H9 (cell line): Measurements from ENCODE around the gene CCDC88C. TPM values are rescaled to one million over a fixed set of nuclear protein-coding genes. Genes with fewer than 3 reads are reported as not detected.

Experiments used
- DNase-seq: peaks from one replicate; pipeline ENCODE4 v3.0.0-alpha.2; 2017
- H2AFZ ChIP-seq: one replicate; pipeline ENCODE4 v1.6.1; 2013; ENCODE audit warnings: mild to moderate bottlenecking, low read length, control low read depth, moderate library complexity
- H2AK5ac ChIP-seq: 2 replicates; pipeline ENCODE4 v1.6.1; 2013; ENCODE audit warnings: low read length, control low read depth, mixed read lengths; ENCODE audit not compliant: insufficient read length
- H2BK120ac ChIP-seq: one replicate; pipeline ENCODE4 v1.6.1; 2013; ENCODE audit warnings: low read depth, mild to moderate bottlenecking, low read length, control low read depth, inconsistent platforms; ENCODE audit not compliant: poor library complexity, severe bottlenecking
- H2BK12ac ChIP-seq: 2 replicates; pipeline ENCODE4 v1.6.1; 2013; ENCODE audit warnings: low read length, control low read depth, mixed read lengths, low read depth; ENCODE audit not compliant: insufficient read length
- H2BK15ac ChIP-seq: 2 replicates; pipeline ENCODE4 v1.6.1; 2013; ENCODE audit warnings: low read depth, low read length, control low read depth
- H2BK20ac ChIP-seq: one replicate; pipeline ENCODE4 v1.6.1; 2013; ENCODE audit warnings: low read depth, mild to moderate bottlenecking, low read length, control low read depth, inconsistent platforms; ENCODE audit not compliant: poor library complexity, severe bottlenecking
- H2BK5ac ChIP-seq: 2 replicates; pipeline ENCODE4 v1.6.1; 2013; ENCODE audit warnings: low read length, control low read depth, mixed read lengths; ENCODE audit not compliant: insufficient read length
- H3K14ac ChIP-seq: 2 replicates; pipeline ENCODE4 v1.6.1; 2013; ENCODE audit warnings: low read length, control low read depth; ENCODE audit not compliant: insufficient read depth
- H3K18ac ChIP-seq: 2 replicates; pipeline ENCODE4 v1.6.1; 2013; ENCODE audit warnings: low read depth, mild to moderate bottlenecking, mixed read lengths, low read length, control low read depth; ENCODE audit not compliant: insufficient read length
- H3K23ac ChIP-seq: 2 replicates; pipeline ENCODE4 v1.6.1; 2013; ENCODE audit warnings: low read length, control low read depth, mixed read lengths, low read depth; ENCODE audit not compliant: insufficient read length
- H3K23me2 ChIP-seq: 2 replicates; pipeline ENCODE4 v1.6.1; 2013; ENCODE audit warnings: low read depth, mild to moderate bottlenecking, mixed read lengths, low read length, control low read depth; ENCODE audit not compliant: insufficient read length, poor library complexity, severe bottlenecking
- H3K27ac ChIP-seq: 2 replicates; pipeline ENCODE4 v1.5.1; 2013; ENCODE audit warnings: low read length, control low read depth, mixed read lengths, low read depth; ENCODE audit not compliant: insufficient read length
- H3K27me3 ChIP-seq: 2 replicates; pipeline ENCODE4 v1.6.1; 2013; ENCODE audit warnings: low read length, control low read depth, inconsistent platforms; ENCODE audit not compliant: insufficient read depth
- H3K4ac ChIP-seq: 2 replicates; pipeline ENCODE4 v1.6.1; 2013; ENCODE audit warnings: low read depth, mild to moderate bottlenecking, control low read depth, inconsistent platforms, low read length, moderate library complexity
- H3K4me1 ChIP-seq: 2 replicates; pipeline ENCODE4 v1.6.1; 2013; ENCODE audit warnings: low read length, control low read depth, inconsistent platforms; ENCODE audit not compliant: insufficient read depth
- H3K4me2 ChIP-seq: 2 replicates; pipeline ENCODE4 v1.6.1; 2013; ENCODE audit warnings: low read length, control low read depth, mixed read lengths; ENCODE audit not compliant: insufficient read length, insufficient read depth
- H3K56ac ChIP-seq: 2 replicates; pipeline ENCODE4 v1.6.1; 2013; ENCODE audit warnings: low read depth, mild to moderate bottlenecking, mixed read lengths, low read length, control low read depth; ENCODE audit not compliant: insufficient read length
- H3K79me1 ChIP-seq: 2 replicates; pipeline ENCODE4 v1.6.1; 2013; ENCODE audit warnings: low read depth, mild to moderate bottlenecking, moderate library complexity, low read length, control low read depth, inconsistent platforms; ENCODE audit not compliant: insufficient read depth, poor library complexity, severe bottlenecking
- H3K79me2 ChIP-seq: 2 replicates; pipeline ENCODE4 v1.6.1; 2013; ENCODE audit warnings: low read length, control low read depth, inconsistent platforms; ENCODE audit not compliant: insufficient read depth
- H3K9ac ChIP-seq: 2 replicates; pipeline ENCODE4 v1.6.1; 2013; ENCODE audit warnings: low read length, control low read depth, mixed read lengths; ENCODE audit not compliant: insufficient read length; ENCODE audit errors: extremely low read depth
- H3K9me3 ChIP-seq: one replicate; pipeline ENCODE4 v1.6.1; 2013; ENCODE audit warnings: low read depth, low read length, inconsistent platforms; ENCODE audit not compliant: control insufficient read depth
- H3T11ph ChIP-seq: one replicate; pipeline ENCODE4 v1.6.1; 2013; ENCODE audit warnings: mild to moderate bottlenecking, low read length, control low read depth, inconsistent platforms
- H4K20me1 ChIP-seq: one replicate; pipeline ENCODE4 v1.6.1; 2013; ENCODE audit not compliant: control insufficient read depth, insufficient read length, insufficient read depth
- H4K5ac ChIP-seq: 2 replicates; pipeline ENCODE4 v1.6.1; 2013; ENCODE audit warnings: low read depth, mild to moderate bottlenecking, mixed read lengths, low read length, control low read depth; ENCODE audit not compliant: insufficient read length
- H4K8ac ChIP-seq: replicated peaks from 2 replicates; pipeline ENCODE4 v1.6.1; 2013; ENCODE audit warnings: low read length, control low read depth, mixed read lengths, low read depth; ENCODE audit not compliant: insufficient read length
- H4K91ac ChIP-seq: 2 replicates; pipeline ENCODE4 v1.6.1; 2013; ENCODE audit warnings: low read depth, mild to moderate bottlenecking, moderate library complexity, mixed read lengths, low read length, control low read depth; ENCODE audit not compliant: insufficient read length
- H3K27ac Mint-ChIP-seq, 3 experiments: 2 replicates in 2 of 3; 3 replicates in 1 of 3; pipeline ENCODE4 v1.8.0; 2020 to 2021; ENCODE audit warnings: mixed read lengths in 3 of 3, mild to moderate bottlenecking in 1 of 3, moderate library complexity in 1 of 3
- H3K27me3 Mint-ChIP-seq: 2 replicates; pipeline ENCODE4 v1.8.0; 2021; ENCODE audit warnings: low read depth, mild to moderate bottlenecking, moderate library complexity, mixed read lengths
- H3K36me3 Mint-ChIP-seq, 3 experiments: 2 replicates in 2 of 3; 3 replicates in 1 of 3; pipeline ENCODE4 v1.8.0; 2020 to 2021; ENCODE audit warnings: low read depth in 3 of 3, mixed read lengths in 3 of 3; ENCODE audit not compliant: insufficient read depth in 1 of 3
- H3K4me1 Mint-ChIP-seq, 2 experiments: 2 replicates each; pipeline ENCODE4 v1.8.0; 2020; ENCODE audit warnings: mixed read lengths in 2 of 2
- H3K4me3 Mint-ChIP-seq, 2 experiments: 2 replicates in 1 of 2; 3 replicates in 1 of 2; pipeline ENCODE4 v1.8.0; 2020 to 2021; ENCODE audit warnings: mild to moderate bottlenecking in 2 of 2, mixed read lengths in 2 of 2, moderate library complexity in 1 of 2
- H3K9me3 Mint-ChIP-seq, 2 experiments: 2 replicates in 1 of 2; 3 replicates in 1 of 2; pipeline ENCODE4 v1.8.0; 2020; ENCODE audit warnings: mild to moderate bottlenecking in 2 of 2, mixed read lengths in 2 of 2, moderate library complexity in 1 of 2
- WGBS: extraction: QIAGEN DNeasy Blood & Tissue Kit; methylation state at CpG from one replicate; pipeline ENCODE4 v1.1.7; 2013; ENCODE audit warnings: missing lambda C conversion rate, low lambda C conversion rate, mixed read lengths; ENCODE audit not compliant: insufficient read length; ENCODE audit errors: extremely low coverage; 5-methylcytosine and 5-hydroxymethylcytosine counted together
- total RNA-seq: library from RNA; stranded (reverse); gene quantifications from 2 replicates; pipeline ENCODE4 v1.2.1, GENCODE V29; 2021
- TF ChIP-seq, protein P1 (sequence below): fragments of 200-600 bp; sonication (generic); conservative IDR thresholded peaks from 3 replicates; pipeline ENCODE4 v1.8.0; 2021; ENCODE audit warnings: antibody characterized with exemption, mild to moderate bottlenecking

CCDC88C gene
- total RNA-seq, 1 experiment from 2014 or later = 52.4 TPM

GRCh38 chr14:91229743-91230200 lies 187.8 kb downstream of the CCDC88C start:
- DNase-seq = no peak
- H3K4me1 Mint-ChIP-seq = peaks cover 17 to 19% of the 10 kb centered on the region in 2 experiments
- Histone ChIP-seq H3K9me3 (no peaks in the 10 kb centered on the region), H3K4me1 (peaks cover 4% of the 10 kb centered on the region), H3K27me3 (no peaks in the 10 kb centered on the region), H3K27ac (no peak overlapping the region), H2AK5ac (no peak overlapping the region), H3K14ac (no peak overlapping the region), H3K18ac (no peak overlapping the region), H3K79me1 (no peaks in the 10 kb centered on the region), H3K23me2 (no peaks in the 10 kb centered on the region), H3K23ac (no peak overlapping the region), H2BK5ac (no peak overlapping the region), H4K5ac (no peak overlapping the region), H4K91ac (no peak overlapping the region), H3K9ac (no peak overlapping the region), H2BK20ac (no peak overlapping the region), H2BK12ac (no peak overlapping the region), H2BK15ac (no peak overlapping the region), H2BK120ac (no peak overlapping the region), H4K20me1 (no peaks in the 10 kb centered on the region), H2AFZ (no peak overlapping the region), H3T11ph (no peak overlapping the region), H3K56ac (no peak overlapping the region), H3K4ac (no peak overlapping the region), H4K8ac (no peak overlapping the region), H3K79me2 (no peaks in the 10 kb centered on the region), H3K4me2 (no peak overlapping the region)
- TF ChIP-seq, protein P1, sequence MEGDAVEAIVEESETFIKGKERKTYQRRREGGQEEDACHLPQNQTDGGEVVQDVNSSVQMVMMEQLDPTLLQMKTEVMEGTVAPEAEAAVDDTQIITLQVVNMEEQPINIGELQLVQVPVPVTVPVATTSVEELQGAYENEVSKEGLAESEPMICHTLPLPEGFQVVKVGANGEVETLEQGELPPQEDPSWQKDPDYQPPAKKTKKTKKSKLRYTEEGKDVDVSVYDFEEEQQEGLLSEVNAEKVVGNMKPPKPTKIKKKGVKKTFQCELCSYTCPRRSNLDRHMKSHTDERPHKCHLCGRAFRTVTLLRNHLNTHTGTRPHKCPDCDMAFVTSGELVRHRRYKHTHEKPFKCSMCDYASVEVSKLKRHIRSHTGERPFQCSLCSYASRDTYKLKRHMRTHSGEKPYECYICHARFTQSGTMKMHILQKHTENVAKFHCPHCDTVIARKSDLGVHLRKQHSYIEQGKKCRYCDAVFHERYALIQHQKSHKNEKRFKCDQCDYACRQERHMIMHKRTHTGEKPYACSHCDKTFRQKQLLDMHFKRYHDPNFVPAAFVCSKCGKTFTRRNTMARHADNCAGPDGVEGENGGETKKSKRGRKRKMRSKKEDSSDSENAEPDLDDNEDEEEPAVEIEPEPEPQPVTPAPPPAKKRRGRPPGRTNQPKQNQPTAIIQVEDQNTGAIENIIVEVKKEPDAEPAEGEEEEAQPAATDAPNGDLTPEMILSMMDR = no peak
- no CpG with 5 or more reads among the region's 6 CpGs for WGBS
- no peak overlapping the region for H3K4me3 Mint-ChIP-seq
- H3K9me3 Mint-ChIP-seq = peaks cover 10 to 16% of the 10 kb centered on the region in 2 experiments; a peak in 4 of 5 replicates
- H3K27me3 Mint-ChIP-seq = peaks cover 11% of the 10 kb centered on the region
- no peak overlapping the region; a peak in 1 of 7 replicates for H3K27ac Mint-ChIP-seq
- H3K36me3 Mint-ChIP-seq = peaks cover 12 to 19% (median 14%) of the 10 kb centered on the region in 3 experiments
